ENCODE data around the gene OR10T2. TPM values are rescaled to one million over a fixed set of nuclear protein-coding genes. Genes with fewer than 3 reads are reported as not detected.

The OR10T2 gene
- total and polyA plus RNA-seq, 2 donors (not counting 1 experiment from before 2014, with no cell fraction given), result not detected

DNA sequence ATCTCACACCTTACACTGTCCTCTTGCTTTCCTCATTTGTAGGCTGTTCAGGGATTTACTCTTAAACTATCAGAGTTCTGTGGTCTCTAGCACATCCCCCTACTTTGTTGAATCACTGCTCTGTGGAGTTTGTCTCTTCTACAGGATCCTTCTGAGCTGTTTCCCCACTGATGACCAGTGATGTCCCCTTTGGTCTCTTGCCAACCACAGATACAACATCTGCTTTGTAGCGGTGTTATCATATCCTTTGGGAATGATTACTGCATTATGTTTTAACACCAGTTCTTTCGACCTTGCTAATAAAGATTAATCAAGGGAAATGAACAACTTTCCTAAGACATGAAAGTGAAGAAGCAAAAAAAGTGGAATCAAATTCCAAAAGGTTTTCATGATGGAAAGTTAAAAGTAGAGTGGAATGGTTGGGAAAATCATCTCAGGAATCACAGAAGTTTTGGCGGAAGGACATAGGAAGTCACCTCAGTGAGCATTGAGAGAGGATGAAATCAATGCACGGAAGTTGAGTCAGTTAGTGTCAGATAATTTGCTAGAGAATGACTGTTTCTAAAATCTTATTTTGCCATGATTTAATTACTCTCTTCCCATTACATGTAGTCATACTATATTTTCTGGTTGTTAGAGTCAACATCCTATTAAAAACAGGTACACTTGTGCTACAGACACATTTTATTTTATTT, 15.5 kb upstream of the OR10T2 start:
- Mint-ChIP-seq H3K27me3 (no peaks in the 10 kb centered on the region), H3K4me3 (no peak overlapping the region), H3K4me1 (no peaks in the 10 kb centered on the region), H3K27ac (no peak overlapping the region), H3K9me3 (ENCODE audit: insufficient read depth) (no peaks in the 10 kb centered on the region)
- no peaks in the 10 kb centered on the region for H3K36me3 ChIP-seq (replicated peaks in 1 of 2; ENCODE audit: control extremely low read depth in 1 of 2, control insufficient read depth in 1 of 2, extremely low read depth in 1 of 2, insufficient read depth in 2 of 2, low read length in 1 of 2)
- H4K20me1 ChIP-seq (ENCODE audit: control insufficient read depth, insufficient read depth, low read length, poor library complexity, severe bottlenecking), result no peaks in the 10 kb centered on the region
- no peak overlapping the region for H2AFZ ChIP-seq (ENCODE audit: insufficient read depth, low read depth, low read length, poor library complexity, severe bottlenecking)
- H3K27ac ChIP-seq (ENCODE audit: low read length in 2 of 2), result no peak overlapping the region
- no peaks in the 10 kb centered on the region for H3K4me1 ChIP-seq (ENCODE audit: control insufficient read depth in 2 of 2, insufficient read depth in 2 of 2, low read length in 2 of 2)
- no peak for ATAC-seq (ENCODE audit: low read depth)
- H3K79me2 ChIP-seq (ENCODE audit: control insufficient read depth, insufficient read depth, low read length), result no peaks in the 10 kb centered on the region
- no peak overlapping the region for H3K4me2 ChIP-seq (replicated peaks; ENCODE audit: low read depth, low read length, poor library complexity, severe bottlenecking)
- no peaks in the 10 kb centered on the region for H3K9me3 ChIP-seq (ENCODE audit: control extremely low read depth in 1 of 3, control insufficient read depth in 2 of 3, insufficient read depth in 1 of 3, low read length in 2 of 3)
- H3K9ac ChIP-seq (ENCODE audit: low read length), result no peak overlapping the region
- CTCF ChIA-PET, result interaction anchor here (1.1 to 1.5 kb wide), 2 partner anchors 44 to 211 kb away, joined by 3 read pairs; no protein-coding TSS in a partner anchor
- WGBS (ENCODE audit: insufficient coverage), result 92% methylated on average over 1 of the region's 4 CpGs
- no peak overlapping the region for H3K4me3 ChIP-seq (ENCODE audit: control extremely low read depth in 1 of 5, extremely low read depth in 1 of 5, insufficient read depth in 1 of 5, low read depth in 2 of 5, low read length in 4 of 5)
- TF ChIP-seq, protein P1, sequence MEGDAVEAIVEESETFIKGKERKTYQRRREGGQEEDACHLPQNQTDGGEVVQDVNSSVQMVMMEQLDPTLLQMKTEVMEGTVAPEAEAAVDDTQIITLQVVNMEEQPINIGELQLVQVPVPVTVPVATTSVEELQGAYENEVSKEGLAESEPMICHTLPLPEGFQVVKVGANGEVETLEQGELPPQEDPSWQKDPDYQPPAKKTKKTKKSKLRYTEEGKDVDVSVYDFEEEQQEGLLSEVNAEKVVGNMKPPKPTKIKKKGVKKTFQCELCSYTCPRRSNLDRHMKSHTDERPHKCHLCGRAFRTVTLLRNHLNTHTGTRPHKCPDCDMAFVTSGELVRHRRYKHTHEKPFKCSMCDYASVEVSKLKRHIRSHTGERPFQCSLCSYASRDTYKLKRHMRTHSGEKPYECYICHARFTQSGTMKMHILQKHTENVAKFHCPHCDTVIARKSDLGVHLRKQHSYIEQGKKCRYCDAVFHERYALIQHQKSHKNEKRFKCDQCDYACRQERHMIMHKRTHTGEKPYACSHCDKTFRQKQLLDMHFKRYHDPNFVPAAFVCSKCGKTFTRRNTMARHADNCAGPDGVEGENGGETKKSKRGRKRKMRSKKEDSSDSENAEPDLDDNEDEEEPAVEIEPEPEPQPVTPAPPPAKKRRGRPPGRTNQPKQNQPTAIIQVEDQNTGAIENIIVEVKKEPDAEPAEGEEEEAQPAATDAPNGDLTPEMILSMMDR (IDR thresholded peaks at IDR 0.05), result no peak
- no peak for TF ChIP-seq EZH2 (IDR thresholded peaks at IDR 0.05; ENCODE audit: borderline replicate concordance, insufficient read depth, low read depth, low read length, poor library complexity, severe bottlenecking)
- no peak for DNase-seq
- no peaks in the 10 kb centered on the region for H3K27me3 ChIP-seq (replicated peaks in 1 of 4; ENCODE audit: control extremely low read depth in 1 of 4, control insufficient read depth in 3 of 4, insufficient read depth in 4 of 4, low read length in 3 of 4)
- intact Hi-C loops (cut with micrococcal nuclease), result no loop called here
- POLR2A ChIA-PET, result no interaction called here

DNA sequence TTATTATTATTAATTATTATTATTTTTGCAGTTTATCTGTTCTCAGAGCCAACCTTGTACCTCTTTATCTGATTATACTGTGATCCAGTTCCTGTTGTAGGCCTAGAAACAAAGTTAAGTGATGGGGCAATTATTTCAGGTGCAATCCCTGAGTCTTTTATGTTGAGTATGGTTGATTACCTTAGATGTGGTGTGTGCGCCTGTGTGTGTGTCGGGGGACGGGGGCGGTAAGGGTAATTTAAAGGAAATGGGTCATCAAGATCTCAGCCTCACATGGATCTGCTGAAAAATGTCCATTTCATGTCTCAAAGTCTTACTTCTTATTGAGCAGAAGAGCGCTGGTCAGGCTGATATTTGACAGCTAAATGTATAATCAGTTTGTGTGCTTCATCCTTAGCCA, 7.8 kb upstream of the OR10T2 start:
- Mint-ChIP-seq H3K4me1 (no peaks in the 10 kb centered on the region), H3K27me3 (no peaks in the 10 kb centered on the region), H3K27ac (no peak overlapping the region), H3K9me3 (ENCODE audit: insufficient read depth) (no peaks in the 10 kb centered on the region), H3K4me3 (no peak overlapping the region)
- no peaks in the 10 kb centered on the region for H4K20me1 ChIP-seq (ENCODE audit: control insufficient read depth, insufficient read depth, low read length, poor library complexity, severe bottlenecking)
- WGBS (ENCODE audit: insufficient coverage), result 100% methylated on average over 1 of the region's 5 CpGs
- H2AFZ ChIP-seq (ENCODE audit: insufficient read depth, low read depth, low read length, poor library complexity, severe bottlenecking), result no peak overlapping the region
- no peaks in the 10 kb centered on the region for H3K36me3 ChIP-seq (replicated peaks in 1 of 2; ENCODE audit: control extremely low read depth in 1 of 2, control insufficient read depth in 1 of 2, extremely low read depth in 1 of 2, insufficient read depth in 2 of 2, low read length in 1 of 2)
- ChIA-PET CTCF (no interaction called here), POLR2A (no interaction called here)
- ATAC-seq (ENCODE audit: low read depth) (no peak), DNase-seq (no peak)
- no peaks in the 10 kb centered on the region for H3K79me2 ChIP-seq (ENCODE audit: control insufficient read depth, insufficient read depth, low read length)
- no peak overlapping the region for H3K9ac ChIP-seq (ENCODE audit: low read length)
- no peak overlapping the region for H3K27ac ChIP-seq (ENCODE audit: low read length in 2 of 2)
- TF ChIP-seq, protein P1 (IDR thresholded peaks at IDR 0.05), result no peak
- no peak for TF ChIP-seq EZH2 (IDR thresholded peaks at IDR 0.05; ENCODE audit: borderline replicate concordance, insufficient read depth, low read depth, low read length, poor library complexity, severe bottlenecking)
- H3K4me2 ChIP-seq (replicated peaks; ENCODE audit: low read depth, low read length, poor library complexity, severe bottlenecking), result no peak overlapping the region
- H3K27me3 ChIP-seq (replicated peaks in 1 of 4; ENCODE audit: control extremely low read depth in 1 of 4, control insufficient read depth in 3 of 4, insufficient read depth in 4 of 4, low read length in 3 of 4), result no peaks in the 10 kb centered on the region
- intact Hi-C loops (cut with micrococcal nuclease), result no loop called here
- H3K4me1 ChIP-seq (ENCODE audit: control insufficient read depth in 2 of 2, insufficient read depth in 2 of 2, low read length in 2 of 2), result no peaks in the 10 kb centered on the region
- no peak overlapping the region for H3K4me3 ChIP-seq (ENCODE audit: control extremely low read depth in 1 of 5, extremely low read depth in 1 of 5, insufficient read depth in 1 of 5, low read depth in 2 of 5, low read length in 4 of 5)
- no peaks in the 10 kb centered on the region for H3K9me3 ChIP-seq (ENCODE audit: control extremely low read depth in 1 of 3, control insufficient read depth in 2 of 3, insufficient read depth in 1 of 3, low read length in 2 of 3)

Measured in B cell (primary cell).